NCI-H2029 treated with DMSO at 0.1 percent for 48 hours (cell line): Measurements from ENCODE around the gene CTLA4.
"Not testable (repeated sequence)": the region's sequence is repeated elsewhere in the genome, so short reads cannot be mapped to it uniquely, and the experiment has no call there.

Source experiments
- DNase-seq: peaks from one replicate; lab custom pipeline; 2025; lab: John Stamatoyannopoulos, UW

Gene CTLA4

GRCh38 chr2:203857656-203858055 lies 9.9 kb upstream of the CTLA4 start:
- DNase-seq, result no peak

GRCh38 chr2:203858176-203858575 lies 9.4 kb upstream of the CTLA4 start:
- no peak for DNase-seq

- DNase-seq, result no peak
Measured at GRCh38 chr2:203859030-203859789, 8.4 kb upstream of the CTLA4 start.

- no peak for DNase-seq
Measured at GRCh38 chr2:203861197-203861596, 6.4 kb upstream of the CTLA4 start.

- no peak for DNase-seq
Measured at GRCh38 chr2:203861607-203862006, 6.0 kb upstream of the CTLA4 start.

GRCh38 chr2:203869223-203870042 lies 1.9 kb downstream of the CTLA4 start:
- no peak for DNase-seq

- no peak for DNase-seq
Measured at GRCh38 chr2:203870481-203870880, 2.9 kb downstream of the CTLA4 start.

- DNase-seq, result no peak
Measured at GRCh38 chr2:203870941-203871340, 3.4 kb downstream of the CTLA4 start.

GRCh38 chr2:203871371-203871983 lies 3.9 kb downstream of the CTLA4 start:
- DNase-seq, result no peak

GRCh38 chr2:203873461-203873860 lies 5.9 kb downstream of the CTLA4 start:
- no peak for DNase-seq

GRCh38 chr2:203873921-203874631 lies 6.5 kb downstream of the CTLA4 start:
- DNase-seq, result no peak

GRCh38 chr2:203875471-203875870 lies 7.9 kb downstream of the CTLA4 start:
- no peak for DNase-seq

- no peak for DNase-seq
Measured at GRCh38 chr2:203876328-203876727, 8.8 kb downstream of the CTLA4 start.

- no peak for DNase-seq
Measured at GRCh38 chr2:203878063-203878462, 10.5 kb downstream of the CTLA4 start.

GRCh38 chr2:203880557-203881125 lies 13.1 kb downstream of the CTLA4 start:
- no peak for DNase-seq

GRCh38 chr2:203881185-203881584 lies 13.6 kb downstream of the CTLA4 start:
- not testable (repeated sequence) for DNase-seq

GRCh38 chr2:203882551-203882950 lies 15.0 kb downstream of the CTLA4 start:
- no peak for DNase-seq

- DNase-seq, result no peak
Measured at GRCh38 chr2:203886661-203887151, 19.1 kb downstream of the CTLA4 start.

GRCh38 chr2:203887677-203888076 lies 20.1 kb downstream of the CTLA4 start:
- DNase-seq, result peak; percentile 39

GRCh38 chr2:203889542-203889941 lies 22.0 kb downstream of the CTLA4 start:
- no peak for DNase-seq

GRCh38 chr2:203889944-203890343 lies 22.4 kb downstream of the CTLA4 start:
- DNase-seq, result no peak

- no peak for DNase-seq
Measured at GRCh38 chr2:203890733-203891132, 23.2 kb downstream of the CTLA4 start.
